ENCODE data around the gene MMS22L.

MMS22L gene

GRCh38 chr6:97246842-97247241 is 36.2 kb downstream of the MMS22L start:
- Histone ChIP-seq H3K36me3 (ENCODE audit: low read length) (peaks cover 23% of the 10 kb centered on the region; the same call in 1 of the 2 replicates), H3K4me3 (ENCODE audit: insufficient read depth, low read length, poor library complexity, severe bottlenecking) (no peak overlapping the region), H3K4me2 (ENCODE audit: low read depth, low read length, poor library complexity, severe bottlenecking) (no peak overlapping the region), H4K20me1 (ENCODE audit: low read depth, low read length) (no peaks in the 10 kb centered on the region), H3K27ac (ENCODE audit: low read depth, low read length) (no peak overlapping the region), H3K9me3 (ENCODE audit: insufficient read depth, low read length) (no peaks in the 10 kb centered on the region), H3K9me2 (replicated peaks; ENCODE audit: insufficient read depth, low read length) (no peaks in the 10 kb centered on the region), H3K9ac (ENCODE audit: low read length) (no peak overlapping the region), H3F3A (ENCODE audit: insufficient read depth) (no peaks in the 10 kb centered on the region), H3K79me2 (ENCODE audit: insufficient read depth, low read length) (no peaks in the 10 kb centered on the region; the same call in 1 of the 2 replicates), H2AFZ (ENCODE audit: low read depth, low read length, severe bottlenecking) (no peak overlapping the region), H3K27me3 (ENCODE audit: low read length) (no peaks in the 10 kb centered on the region)
- TF ChIP-seq, protein P1, sequence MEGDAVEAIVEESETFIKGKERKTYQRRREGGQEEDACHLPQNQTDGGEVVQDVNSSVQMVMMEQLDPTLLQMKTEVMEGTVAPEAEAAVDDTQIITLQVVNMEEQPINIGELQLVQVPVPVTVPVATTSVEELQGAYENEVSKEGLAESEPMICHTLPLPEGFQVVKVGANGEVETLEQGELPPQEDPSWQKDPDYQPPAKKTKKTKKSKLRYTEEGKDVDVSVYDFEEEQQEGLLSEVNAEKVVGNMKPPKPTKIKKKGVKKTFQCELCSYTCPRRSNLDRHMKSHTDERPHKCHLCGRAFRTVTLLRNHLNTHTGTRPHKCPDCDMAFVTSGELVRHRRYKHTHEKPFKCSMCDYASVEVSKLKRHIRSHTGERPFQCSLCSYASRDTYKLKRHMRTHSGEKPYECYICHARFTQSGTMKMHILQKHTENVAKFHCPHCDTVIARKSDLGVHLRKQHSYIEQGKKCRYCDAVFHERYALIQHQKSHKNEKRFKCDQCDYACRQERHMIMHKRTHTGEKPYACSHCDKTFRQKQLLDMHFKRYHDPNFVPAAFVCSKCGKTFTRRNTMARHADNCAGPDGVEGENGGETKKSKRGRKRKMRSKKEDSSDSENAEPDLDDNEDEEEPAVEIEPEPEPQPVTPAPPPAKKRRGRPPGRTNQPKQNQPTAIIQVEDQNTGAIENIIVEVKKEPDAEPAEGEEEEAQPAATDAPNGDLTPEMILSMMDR (IDR thresholded peaks at IDR 0.05; ENCODE audit: insufficient read depth, low read length, poor library complexity, severe bottlenecking): no peak
- TF ChIP-seq EZH2phosphoT487 (conservative IDR thresholded peaks at IDR 0.05; ENCODE audit: low read length): no peak

DNA sequence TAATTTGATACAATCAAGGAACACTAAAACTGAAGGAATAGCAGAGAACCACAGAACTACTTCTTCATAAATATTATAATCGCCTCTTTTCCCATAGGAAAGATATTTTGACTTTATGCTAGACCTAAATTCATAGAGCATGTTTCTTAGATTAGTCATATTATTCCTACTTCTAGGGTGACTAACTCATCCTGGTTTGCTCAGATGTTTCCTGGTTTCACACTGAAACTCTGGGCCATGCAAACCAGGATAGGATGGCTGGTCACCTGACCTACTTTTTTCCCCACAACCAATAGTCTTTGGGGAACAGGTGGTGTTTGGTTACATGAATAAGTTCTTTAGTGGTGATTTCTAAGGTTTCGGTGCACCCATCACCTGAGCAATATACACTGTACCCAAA is 42.8 kb downstream of the MMS22L start:
- Histone ChIP-seq H3K27me3 (ENCODE audit: low read length) (no peaks in the 10 kb centered on the region), H3K9me2 (replicated peaks; ENCODE audit: insufficient read depth, low read length) (no peaks in the 10 kb centered on the region), H3K79me2 (ENCODE audit: insufficient read depth, low read length) (no peaks in the 10 kb centered on the region), H3K4me2 (ENCODE audit: low read depth, low read length, poor library complexity, severe bottlenecking) (no peak overlapping the region), H2AFZ (ENCODE audit: low read depth, low read length, severe bottlenecking) (no peak overlapping the region), H3K4me3 (ENCODE audit: insufficient read depth, low read length, poor library complexity, severe bottlenecking) (no peak overlapping the region), H3K36me3 (ENCODE audit: low read length) (peaks cover 12% of the 10 kb centered on the region; the same call in 1 of the 2 replicates), H3K9ac (ENCODE audit: low read length) (no peak overlapping the region), H4K20me1 (ENCODE audit: low read depth, low read length) (no peaks in the 10 kb centered on the region), H3K27ac (ENCODE audit: low read depth, low read length) (no peak overlapping the region), H3F3A (ENCODE audit: insufficient read depth) (no peaks in the 10 kb centered on the region), H3K9me3 (ENCODE audit: insufficient read depth, low read length) (no peaks in the 10 kb centered on the region)
- no peak for TF ChIP-seq EZH2phosphoT487 (conservative IDR thresholded peaks at IDR 0.05; ENCODE audit: low read length)
- TF ChIP-seq, protein P1 (IDR thresholded peaks at IDR 0.05; ENCODE audit: insufficient read depth, low read length, poor library complexity, severe bottlenecking): no peak

GRCh38 chr6:97231911-97232310 is 51.1 kb downstream of the MMS22L start:
- H3K79me2 ChIP-seq (ENCODE audit: insufficient read depth, low read length): no peaks in the 10 kb centered on the region; the same call in 1 of the 2 replicates
- TF ChIP-seq EZH2phosphoT487 (conservative IDR thresholded peaks at IDR 0.05; ENCODE audit: low read length): no peak
- TF ChIP-seq, protein P1 (IDR thresholded peaks at IDR 0.05; ENCODE audit: insufficient read depth, low read length, poor library complexity, severe bottlenecking): no peak

More at GRCh38 chr6:97231911-97232310, 51.1 kb downstream of the MMS22L start:
- no peaks in the 10 kb centered on the region for H3K9me2 ChIP-seq (replicated peaks; ENCODE audit: insufficient read depth, low read length)
- H3K9me3 ChIP-seq (ENCODE audit: insufficient read depth, low read length): no peaks in the 10 kb centered on the region
- H4K20me1 ChIP-seq (ENCODE audit: low read depth, low read length): no peaks in the 10 kb centered on the region
- no peak overlapping the region for H3K4me2 ChIP-seq (ENCODE audit: low read depth, low read length, poor library complexity, severe bottlenecking)
- no peak overlapping the region for H3K9ac ChIP-seq (ENCODE audit: low read length)
- peaks cover 46% of the 10 kb centered on the region for H3K36me3 ChIP-seq (ENCODE audit: low read length)
- H3F3A ChIP-seq (ENCODE audit: insufficient read depth): no peaks in the 10 kb centered on the region
- no peak overlapping the region for H3K27ac ChIP-seq (ENCODE audit: low read depth, low read length)
- no peak overlapping the region for H2AFZ ChIP-seq (ENCODE audit: low read depth, low read length, severe bottlenecking)
- H3K27me3 ChIP-seq (ENCODE audit: low read length): no peaks in the 10 kb centered on the region
- no peak overlapping the region for H3K4me3 ChIP-seq (ENCODE audit: insufficient read depth, low read length, poor library complexity, severe bottlenecking)

Measured in SU-DHL-6 (cell line).